Hematopoietic multipotent progenitor cell treated with erythropoietin and hydrocortisone succinate and interleukin-3 and kit ligand, for 17 days (in vitro differentiated cells): ENCODE results near the gene GK.
"Not testable (repeated sequence)": the region's sequence is repeated elsewhere in the genome, so short reads cannot be mapped to it uniquely, and the experiment has no call there.

Experiments used
- DNase-seq: peaks from one replicate; pipeline ENCODE4 v3.0.0-alpha.2; 2015; ENCODE audit warnings: low spot score

GK gene

DNA sequence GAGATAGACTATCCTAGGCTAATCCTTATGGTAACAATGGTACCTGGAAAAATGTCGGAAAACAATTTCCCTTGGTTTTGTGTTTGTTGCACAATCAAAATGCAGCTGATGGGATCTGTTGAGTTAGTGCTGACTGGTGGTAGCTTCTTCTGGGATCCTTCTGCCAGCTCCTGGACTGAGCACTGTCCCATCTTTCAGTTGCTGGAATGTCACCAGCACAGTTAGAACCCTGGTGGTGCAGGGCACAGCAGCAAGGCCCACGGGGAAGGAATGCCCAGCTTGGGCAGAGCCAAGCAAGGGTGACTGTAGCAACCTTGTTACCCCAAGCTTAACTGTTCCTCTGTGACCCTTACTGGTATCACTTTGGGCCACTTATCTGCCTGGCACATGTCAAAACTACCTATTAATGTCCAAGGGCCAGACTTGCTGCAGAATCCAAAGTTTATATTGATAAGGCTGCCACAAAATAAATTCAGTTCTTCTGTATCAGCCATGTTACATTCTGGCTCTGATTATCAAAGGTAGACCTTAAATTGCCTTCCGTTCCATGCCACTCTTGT is 53.1 kb downstream of the GK start:
- DNase-seq: no peak

DNA sequence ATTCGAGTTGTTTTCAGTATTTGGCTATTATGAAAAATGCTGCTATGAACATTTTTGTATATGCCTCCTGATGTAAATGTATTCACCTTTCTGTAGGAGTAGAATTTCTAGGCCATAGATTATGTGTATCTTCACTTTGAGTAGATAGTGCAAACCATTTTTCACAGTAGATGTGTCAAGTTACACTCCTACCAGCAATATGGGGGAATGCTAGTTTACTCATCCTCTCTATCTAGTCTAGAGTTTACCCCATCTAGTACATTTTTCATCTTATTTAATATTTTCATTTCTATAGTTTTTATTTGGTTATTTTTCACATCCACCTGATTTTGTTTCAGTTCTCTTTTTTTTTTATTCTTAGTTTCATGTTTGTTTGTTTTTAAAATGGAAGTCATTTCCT is 59.0 kb downstream of the GK start:
- DNase-seq: no peak

DNA sequence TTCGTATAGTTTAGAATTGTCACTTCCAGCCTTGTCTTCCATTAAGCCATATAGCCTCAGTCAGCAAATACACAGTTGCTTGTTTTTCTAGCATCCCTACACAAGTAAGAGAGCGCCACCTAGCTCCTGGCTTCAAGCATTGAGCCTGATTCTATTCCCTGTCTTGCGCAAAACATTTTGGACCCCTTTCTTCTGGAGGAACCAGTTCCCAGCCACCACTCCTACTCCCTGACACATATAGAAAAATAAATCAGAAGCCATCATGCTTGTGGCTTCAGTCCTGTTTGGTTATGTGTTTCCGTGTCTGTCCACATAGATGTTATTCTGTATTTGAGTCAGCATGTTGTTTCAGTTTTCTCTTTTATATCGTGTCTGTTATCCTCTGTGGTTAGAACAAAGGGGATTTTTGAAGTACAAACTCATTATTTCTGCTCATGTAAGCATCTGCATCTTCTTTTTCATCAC is 59.9 kb downstream of the GK start:
- DNase-seq: peak; percentile 65

DNA sequence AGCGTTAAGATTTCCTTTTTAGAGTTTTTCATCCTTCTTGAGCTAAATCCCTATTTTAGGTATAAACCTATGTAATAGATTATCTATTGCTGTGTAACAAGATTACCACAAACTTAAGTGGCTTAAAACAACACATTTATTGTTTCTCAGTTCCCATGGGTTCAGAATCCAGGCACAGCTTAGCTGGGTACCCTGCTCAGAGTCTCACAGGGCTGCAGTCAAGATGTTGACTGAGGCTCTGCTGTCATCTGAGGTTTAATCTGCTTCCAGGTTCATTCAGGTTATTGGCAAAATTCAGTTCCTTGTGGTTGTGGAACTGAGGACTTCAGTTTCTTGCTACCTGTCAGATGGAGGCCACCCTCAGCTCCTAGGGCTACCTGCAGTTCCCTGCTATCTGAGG is 60.9 kb downstream of the GK start:
- no peak for DNase-seq

DNA sequence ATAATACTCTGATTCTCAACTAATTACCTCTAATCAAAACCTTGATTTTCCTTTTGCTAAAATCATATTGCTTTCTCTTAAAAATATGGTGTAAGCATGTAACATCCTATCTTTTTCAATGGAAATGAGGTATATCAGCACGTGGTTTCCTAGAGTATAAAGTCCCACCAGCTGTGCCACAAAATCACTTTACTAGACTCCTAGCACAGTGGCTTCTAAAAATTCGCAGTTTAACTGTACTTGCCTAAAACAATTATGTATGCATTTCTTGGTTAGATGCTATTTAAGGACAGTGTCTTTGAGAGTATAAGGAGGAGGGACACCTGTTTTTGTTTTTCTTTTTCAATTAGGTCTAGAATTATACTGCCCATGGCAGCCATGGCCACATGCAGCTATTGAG is 62.8 kb downstream of the GK start:
- no peak for DNase-seq

DNA sequence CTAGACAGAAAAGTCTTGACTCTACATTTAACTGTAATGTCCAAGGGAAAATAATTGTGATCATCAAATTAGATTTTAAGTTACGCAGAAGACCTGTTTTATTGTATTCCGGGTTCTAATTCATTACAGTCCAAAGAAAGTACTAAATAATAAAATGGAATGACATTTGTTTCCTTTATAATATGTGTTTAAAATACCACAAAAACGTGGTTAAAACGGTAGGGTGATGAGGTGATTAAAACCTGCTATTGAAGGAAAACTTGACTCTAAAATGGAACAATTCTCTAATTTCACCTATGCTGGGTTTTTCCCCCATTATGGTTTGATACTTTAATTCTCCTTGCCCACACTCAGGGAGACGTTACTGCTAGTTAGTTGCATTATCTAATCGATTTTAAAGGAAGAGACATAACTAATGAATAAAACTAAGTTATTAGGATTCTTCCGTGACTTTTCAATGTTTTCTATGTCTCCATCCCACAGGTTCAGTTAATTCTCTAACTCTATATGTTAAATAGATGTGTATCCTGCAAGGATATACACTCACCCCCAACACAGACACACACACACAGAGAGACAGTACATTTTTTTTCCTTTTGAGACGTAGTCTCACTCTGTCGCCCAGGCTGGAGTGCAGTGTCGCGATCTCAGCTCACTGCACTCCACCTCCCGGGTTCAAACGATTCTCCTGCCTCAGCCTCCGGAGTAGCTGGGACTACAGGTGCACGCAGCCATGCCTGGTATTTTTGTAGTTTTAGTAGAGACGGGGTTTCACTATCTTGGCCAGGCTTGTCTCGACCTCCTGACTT is 80.8 kb downstream of the GK start:
- DNase-seq: no peak

DNA sequence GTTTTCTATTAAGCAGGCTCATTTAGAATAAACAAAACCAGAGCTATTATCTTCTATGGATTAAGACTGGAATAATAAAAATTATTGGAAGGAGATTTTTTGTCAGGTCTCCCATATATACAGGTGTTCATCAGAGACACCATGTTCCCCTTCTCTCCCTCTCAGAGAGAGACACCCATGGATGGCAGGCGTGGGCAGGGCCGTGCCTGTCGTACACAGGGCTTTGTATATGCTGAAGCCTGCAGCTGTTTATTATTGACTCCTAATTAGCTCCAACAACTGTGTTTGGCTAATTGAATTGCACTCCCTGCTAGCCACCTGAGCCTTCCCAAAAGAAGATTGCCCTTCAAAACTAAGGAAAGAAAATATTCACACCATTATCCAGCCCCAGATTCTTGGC is 81.6 kb downstream of the GK start:
- no peak for DNase-seq

DNA sequence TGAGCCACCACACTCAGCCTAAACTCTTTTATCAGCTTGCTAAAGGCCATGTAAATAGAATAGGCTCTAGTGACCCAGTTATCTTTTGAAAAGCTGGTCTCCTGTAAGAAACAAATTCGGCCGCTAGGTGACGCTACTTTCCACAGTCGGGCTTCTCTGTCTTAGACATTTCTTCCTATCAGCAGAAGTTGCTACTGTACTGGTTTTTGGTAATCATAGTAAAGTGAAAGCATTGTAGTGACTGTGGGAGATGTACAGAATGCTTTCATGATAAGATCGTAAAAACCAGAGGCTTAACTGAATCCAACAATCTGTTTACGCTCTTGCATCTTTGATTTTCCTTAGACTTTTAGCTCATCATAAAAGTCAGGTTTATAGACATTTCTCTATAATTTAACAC is 82.6 kb downstream of the GK start:
- DNase-seq: peak; percentile 60

DNA sequence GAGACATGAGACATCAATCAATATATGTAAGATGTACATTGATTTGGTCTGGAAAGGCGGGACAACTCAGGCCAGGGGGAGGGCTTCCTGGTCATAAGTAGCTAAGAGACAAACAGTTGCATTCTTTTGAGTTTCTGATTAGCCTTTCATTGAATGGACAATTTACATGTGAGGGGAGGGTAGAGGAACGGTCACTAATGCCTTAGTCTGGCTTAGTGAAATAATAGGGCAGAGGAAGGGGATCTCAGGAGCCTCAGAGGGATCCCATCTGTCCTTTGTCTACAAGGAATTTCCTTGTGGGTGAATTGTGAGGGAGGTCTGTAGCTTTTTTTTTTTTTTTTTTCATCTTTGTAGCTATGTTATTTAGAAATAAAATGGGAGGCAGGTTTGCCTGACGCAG is 88.3 kb downstream of the GK start:
- no peak for DNase-seq

DNA sequence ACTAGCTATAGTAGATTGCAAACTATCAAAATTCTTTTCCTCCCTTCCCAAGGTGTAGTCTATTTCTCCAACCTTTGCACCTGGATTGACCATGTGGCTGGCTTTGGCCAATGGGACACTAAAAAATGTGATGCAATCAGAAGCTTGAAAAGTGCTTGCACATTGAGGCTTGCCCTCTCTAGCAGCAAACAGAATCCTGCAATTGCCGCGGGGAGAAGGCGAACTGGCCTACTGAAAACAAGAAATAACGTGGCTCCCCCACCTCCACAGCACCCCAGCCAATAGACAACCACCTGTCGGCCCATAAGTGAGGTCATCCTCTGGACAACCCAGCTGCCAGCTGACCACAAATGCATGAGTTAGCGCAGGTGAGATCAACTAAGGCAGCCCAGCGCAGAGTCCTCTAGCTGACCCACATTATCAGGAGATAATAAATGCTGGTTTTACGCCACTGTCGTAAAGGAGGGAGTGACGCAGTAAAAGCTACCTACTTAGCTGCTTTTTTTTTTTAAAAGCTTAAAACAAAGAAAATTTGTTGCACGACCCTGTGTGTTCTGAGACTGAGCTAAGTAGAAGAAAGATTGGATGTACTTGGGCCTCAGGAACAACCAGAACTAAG is 95.2 kb downstream of the GK start:
- no peak for DNase-seq

DNA sequence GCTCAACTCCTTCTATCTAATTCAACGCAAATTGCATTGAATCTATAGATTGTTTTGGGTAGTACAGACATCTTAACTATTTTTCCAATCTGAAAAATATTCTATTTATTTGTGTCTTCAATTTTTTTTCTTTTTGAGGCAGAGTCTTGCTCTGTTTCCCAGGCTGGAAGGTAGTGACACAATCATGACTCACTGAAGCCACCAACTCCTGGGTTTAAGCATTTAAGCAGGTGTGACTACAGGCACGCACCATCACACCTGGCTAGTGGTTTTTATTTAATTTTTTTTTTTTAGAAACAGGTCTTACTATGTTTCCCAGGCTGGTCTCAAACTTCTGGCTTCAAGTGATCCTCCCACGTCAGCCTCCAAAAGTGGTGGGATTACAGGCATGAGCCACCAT is 98.3 kb downstream of the GK start:
- no peak for DNase-seq

DNA sequence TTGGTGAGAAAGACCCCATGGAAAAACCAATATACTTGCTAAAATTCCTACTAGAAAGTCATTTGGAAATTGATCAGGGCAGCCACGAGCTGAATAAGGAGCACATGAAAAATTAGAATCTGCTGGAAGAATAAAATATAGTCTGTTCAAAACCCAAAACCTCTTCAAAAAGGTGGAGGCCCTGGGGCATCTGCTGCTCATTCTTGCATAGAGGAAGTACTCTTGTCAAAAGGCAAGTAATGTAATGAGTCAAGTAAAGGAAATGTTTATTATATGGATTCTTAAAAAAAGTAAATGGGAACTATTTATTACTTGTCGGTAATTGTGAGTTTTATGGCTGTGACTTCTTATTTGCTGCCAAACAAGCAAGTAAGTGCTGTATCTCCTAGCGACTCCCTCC is 109.5 kb downstream of the GK start:
- DNase-seq: no peak

DNA sequence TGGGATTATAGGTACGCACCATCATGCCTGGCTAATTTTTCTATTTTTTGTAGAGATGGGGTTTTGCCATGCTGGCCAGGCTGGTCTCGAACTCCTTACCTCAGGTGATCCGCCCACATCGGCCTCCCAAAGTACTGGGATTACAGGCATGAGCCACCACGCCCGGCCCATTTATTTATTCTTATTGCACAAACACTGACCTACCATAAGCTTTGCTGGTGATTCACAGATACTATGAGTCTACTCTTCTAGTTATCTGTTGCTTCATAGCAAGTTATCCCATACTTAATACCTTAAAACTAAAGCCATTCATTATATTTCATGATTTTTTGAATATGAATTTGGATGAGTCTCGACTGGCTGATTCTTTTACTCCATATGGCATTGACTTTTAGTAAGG is 120.5 kb downstream of the GK start:
- not testable (repeated sequence) for DNase-seq

DNA sequence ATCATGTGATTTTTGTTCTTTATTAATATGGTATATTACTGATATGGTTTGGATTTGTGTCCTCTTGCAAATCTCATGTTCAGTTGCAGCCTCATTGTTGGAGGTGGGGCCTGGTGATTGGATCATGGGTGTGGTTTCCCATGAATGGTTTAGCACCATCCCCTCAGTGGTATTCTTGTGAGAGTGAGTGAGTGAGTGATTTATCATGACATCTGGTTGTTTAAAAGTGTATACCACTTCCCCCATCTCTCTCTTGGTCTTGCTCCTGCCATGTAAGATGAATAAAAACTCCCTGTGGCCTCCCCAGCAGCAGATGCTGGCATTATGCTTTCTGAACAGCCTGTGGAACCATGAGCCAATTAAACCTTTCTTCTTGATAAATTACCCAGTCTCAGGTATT is 124.4 kb downstream of the GK start:
- DNase-seq: no peak

DNA sequence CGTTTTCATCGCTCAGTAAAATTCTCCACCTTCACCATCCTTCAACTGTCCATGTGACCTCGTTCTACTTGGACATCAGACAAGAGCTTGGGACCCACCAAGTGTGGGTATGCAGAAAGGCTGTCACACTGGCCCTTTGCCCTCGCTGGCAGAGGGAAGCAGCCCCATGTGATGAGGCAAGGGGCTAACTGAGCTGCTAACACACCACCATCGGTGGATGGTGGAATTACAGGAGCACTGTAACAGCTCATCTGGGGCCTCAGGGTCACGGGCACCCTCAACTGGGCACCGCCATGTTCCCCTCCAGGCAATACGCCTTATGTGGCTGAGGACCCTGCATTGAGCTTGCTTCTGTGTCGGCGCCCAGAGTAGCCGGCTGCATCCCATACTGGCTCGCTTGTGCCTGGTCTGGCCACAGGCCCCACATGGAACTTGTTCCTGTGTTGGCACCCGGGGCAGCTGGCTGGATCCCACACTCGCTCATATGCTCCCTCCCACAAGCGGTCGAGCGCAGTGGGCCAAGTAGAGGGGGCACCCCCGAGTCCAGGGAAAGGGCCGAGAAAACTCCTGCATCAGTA is 126.3 kb downstream of the GK start:
- no peak for DNase-seq
